HG03066 (cell line): Measurements from ENCODE around the gene DNASE1L1.

Source experiments
- ATAC-seq: cut with Tn5 transposase; IDR thresholded peaks from one replicate; pipeline ENCODE4 v1.9.1; 2021; ENCODE audit warnings: low read depth; ENCODE audit not compliant: unreplicated experiment

The DNASE1L1 gene

GRCh38 chrX:154409222-154409871 lies at the start of gene DNASE1L1:
TSS of gene DNASE1L1 (minus strand) at chrX:154409254. CDS start at chrX:154405568, 3,686 bp downstream.
- ATAC-seq = no peak

GRCh38 chrX:154458116-154458953 lies 49.3 kb upstream of the DNASE1L1 start, which contains the start of gene PLXNA3:
TSS of gene PLXNA3 (plus strand) at chrX:154458281. CDS start at chrX:154460184, 1,903 bp downstream.
- ATAC-seq = peak; percentile 57

GRCh38 chrX:154457491-154458115 lies 48.5 kb upstream of the DNASE1L1 start:
- peak; percentile 61 for ATAC-seq

GRCh38 chrX:154452823-154453222 lies 43.8 kb upstream of the DNASE1L1 start:
- ATAC-seq = no peak

GRCh38 chrX:154450312-154450711 lies 41.3 kb upstream of the DNASE1L1 start:
- ATAC-seq = no peak

GRCh38 chrX:154449618-154450017 lies 40.6 kb upstream of the DNASE1L1 start:
- ATAC-seq = no peak

GRCh38 chrX:154448484-154448883 lies 39.4 kb upstream of the DNASE1L1 start:
- no peak for ATAC-seq

- ATAC-seq = no peak
Observed at GRCh38 chrX:154446430-154446829, 37.4 kb upstream of the DNASE1L1 start.

GRCh38 chrX:154445776-154446175 lies 36.7 kb upstream of the DNASE1L1 start:
- ATAC-seq = no peak

- no peak for ATAC-seq
Observed at GRCh38 chrX:154444755-154445246, 35.7 kb upstream of the DNASE1L1 start.

GRCh38 chrX:154443992-154444754 lies 35.1 kb upstream of the DNASE1L1 start, which contains the start of gene FAM50A:
TSS of gene FAM50A (plus strand) at chrX:154444141. CDS start at chrX:154444236, 95 bp downstream.
- peak; percentile 83 for ATAC-seq

- no peak for ATAC-seq
Observed at GRCh38 chrX:154443479-154443910, 34.4 kb upstream of the DNASE1L1 start.

GRCh38 chrX:154441984-154442707 lies 33.1 kb upstream of the DNASE1L1 start:
- ATAC-seq = no peak

GRCh38 chrX:154441564-154441963 lies 32.5 kb upstream of the DNASE1L1 start:
- ATAC-seq = no peak

- ATAC-seq = no peak
Observed at GRCh38 chrX:154440623-154441357, 31.7 kb upstream of the DNASE1L1 start.

- ATAC-seq = no peak
Observed at GRCh38 chrX:154439841-154440240, 30.8 kb upstream of the DNASE1L1 start.

- no peak for ATAC-seq
Observed at GRCh38 chrX:154437971-154438893, 29.2 kb upstream of the DNASE1L1 start.
